HG02973 (cell line): ENCODE data around the gene PPM1H.

Experiments used
- ATAC-seq: cut with Tn5 transposase; IDR thresholded peaks from one replicate; pipeline ENCODE4 v1.9.1; 2021; ENCODE audit warnings: moderate library complexity; ENCODE audit not compliant: unreplicated experiment

PPM1H gene

GRCh38 chr12:62774794-62775193, 160.2 kb downstream of the PPM1H start:
- ATAC-seq, result no peak

DNA sequence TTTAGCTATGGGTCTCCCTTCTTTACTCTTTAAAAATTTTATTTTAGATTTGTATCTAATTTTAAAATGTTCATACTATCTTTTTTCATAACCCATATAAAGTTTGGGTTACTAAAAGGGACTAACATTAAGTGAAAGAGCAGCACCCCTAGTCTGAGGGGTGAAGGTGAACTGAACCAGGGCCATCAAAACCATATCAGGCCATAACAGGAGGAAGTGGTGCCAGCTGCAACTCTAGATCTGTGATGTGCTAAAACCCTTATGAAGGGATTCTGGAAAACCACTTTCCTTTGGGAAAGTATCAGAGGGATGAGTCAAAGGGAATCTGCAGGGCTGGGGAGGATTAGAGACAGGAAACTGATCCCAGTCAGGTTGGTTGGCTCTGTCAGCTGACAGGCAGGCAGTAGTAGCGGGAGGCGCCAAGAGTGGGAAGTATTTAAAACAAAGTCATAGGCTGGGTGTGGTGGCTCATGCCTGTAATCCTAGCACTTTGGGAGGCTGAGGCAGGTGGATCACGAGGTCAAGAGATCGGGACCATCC, 162.5 kb downstream of the PPM1H start:
- ATAC-seq, result no peak

GRCh38 chr12:62771828-62772227, 163.1 kb downstream of the PPM1H start:
- ATAC-seq, result no peak

GRCh38 chr12:62770381-62770780, 164.6 kb downstream of the PPM1H start:
- no peak for ATAC-seq

DNA sequence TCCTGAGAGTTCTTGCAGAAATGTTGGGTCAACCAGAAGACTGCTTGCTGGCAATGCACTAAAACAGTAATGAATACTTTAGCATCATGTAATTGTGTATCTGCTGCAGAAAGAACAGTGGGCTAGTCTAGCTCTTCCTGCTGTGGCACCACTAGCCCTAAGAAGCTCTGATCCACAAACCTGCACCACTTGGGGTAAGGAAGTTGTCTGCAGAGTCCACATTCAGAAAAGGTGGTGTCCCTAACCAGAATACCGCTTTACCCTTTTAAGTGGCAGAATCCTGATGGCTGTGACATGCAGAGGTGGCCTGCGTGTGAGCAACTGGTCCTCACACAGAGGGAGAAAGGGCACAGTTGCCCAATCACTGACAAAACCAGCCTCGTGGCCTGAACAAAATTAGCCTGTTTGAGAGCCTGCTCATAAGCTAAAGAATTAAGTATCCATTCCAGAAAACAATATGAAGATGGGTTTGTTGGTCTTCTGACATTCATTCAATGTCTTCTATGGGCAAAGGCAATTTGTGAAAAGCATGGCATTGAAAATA, 165.8 kb downstream of the PPM1H start:
- ATAC-seq, result no peak

GRCh38 chr12:62767946-62768345, 167.0 kb downstream of the PPM1H start:
- ATAC-seq, result no peak

DNA sequence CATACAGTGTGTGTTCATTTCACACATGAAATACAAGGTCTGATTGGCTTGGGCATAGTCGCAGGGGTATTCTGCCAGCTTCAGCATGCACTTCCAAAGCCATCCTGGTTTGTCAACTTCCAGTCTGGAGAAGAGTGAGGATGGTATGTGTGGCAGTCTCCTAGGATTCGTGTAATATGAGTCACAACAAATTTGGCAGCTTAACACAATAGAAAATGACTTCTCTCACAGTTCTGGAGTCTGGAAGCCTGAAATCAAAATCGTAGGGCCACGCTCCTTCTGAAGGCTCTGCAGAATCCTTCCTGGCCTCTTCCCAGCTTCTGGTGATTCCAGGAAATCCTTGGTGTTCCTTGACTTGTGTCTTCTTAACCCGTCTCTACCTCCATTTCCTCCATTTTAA, 167.5 kb downstream of the PPM1H start:
- ATAC-seq, result no peak

DNA sequence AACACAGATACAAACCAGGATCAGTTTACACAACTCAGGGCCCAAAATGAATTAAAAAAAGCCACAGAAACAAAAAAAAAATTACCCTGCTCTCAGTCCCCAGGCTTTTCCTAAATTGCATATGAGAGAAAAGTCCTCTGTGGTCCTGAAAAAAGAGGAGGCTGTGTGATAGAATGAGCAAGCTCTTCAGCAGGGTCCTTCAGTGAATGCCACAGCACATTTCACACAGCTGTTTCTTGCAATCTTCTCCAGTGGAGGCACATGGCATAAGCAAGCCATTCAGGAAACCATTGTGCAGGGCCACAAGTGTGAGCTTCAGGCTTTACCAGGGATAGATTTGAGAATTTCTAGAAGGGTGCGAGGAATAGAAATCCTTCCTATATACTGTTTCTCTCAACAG, 168.5 kb downstream of the PPM1H start:
- no peak for ATAC-seq

DNA sequence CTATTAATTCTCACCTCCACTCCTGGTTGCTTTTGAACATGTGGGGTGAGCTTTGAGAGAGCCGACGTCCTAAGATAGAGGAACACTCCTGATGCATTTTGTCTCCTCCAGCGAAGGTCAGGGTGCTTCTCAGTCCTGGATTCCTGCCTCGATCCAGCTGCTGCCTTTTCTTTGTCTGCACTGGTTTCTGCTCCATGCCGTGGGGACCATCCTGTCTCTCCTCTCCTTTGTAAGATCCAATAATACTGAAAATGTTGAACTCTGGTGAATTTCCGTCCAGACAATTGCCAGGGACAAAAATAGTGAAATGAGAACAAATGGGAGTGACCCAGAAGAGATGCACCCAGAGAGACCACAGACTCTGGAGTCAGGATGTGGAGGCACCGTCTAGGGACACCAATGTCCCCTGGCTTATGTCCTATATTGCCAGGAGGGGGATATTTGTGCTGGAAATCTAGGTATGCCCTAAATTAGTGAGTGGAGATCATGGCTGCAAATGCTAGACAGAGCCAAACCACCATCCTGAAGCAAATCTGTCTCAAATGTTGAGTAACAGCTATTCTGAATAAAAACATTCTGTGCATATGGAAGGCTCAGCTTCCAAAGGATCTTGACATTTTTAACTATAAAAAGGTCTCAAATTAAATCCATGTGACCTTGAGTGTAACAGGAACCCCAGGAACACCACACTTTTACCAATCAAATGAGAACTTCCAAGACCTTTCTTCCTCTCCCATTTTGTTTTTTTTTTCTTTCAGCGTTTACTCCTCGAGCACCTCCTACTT, 170.9 kb downstream of the PPM1H start:
- no peak for ATAC-seq

GRCh38 chr12:62763312-62763711, 171.6 kb downstream of the PPM1H start:
- no peak for ATAC-seq

DNA sequence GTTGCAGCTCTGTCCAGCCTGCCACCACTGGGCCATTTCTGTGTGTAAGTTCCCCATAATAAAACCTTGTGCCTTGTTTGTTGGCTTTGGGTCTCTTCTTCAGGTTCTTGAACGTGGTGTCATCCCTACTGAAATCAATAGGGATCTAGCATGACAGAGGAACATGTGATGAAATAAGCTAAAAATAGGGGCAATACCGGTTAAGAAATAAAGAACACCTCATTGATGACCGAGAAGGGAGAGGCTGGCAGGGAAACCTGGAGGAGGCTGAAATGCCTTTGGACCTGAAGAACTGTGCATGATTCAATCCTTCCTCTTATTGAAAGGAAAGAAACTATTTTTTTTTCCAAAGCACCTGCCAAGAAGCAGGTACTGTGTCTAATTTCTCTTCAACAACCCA, 172.3 kb downstream of the PPM1H start:
- no peak for ATAC-seq

- no peak for ATAC-seq
Measured at GRCh38 chr12:62761658-62762057, 173.3 kb downstream of the PPM1H start.

DNA sequence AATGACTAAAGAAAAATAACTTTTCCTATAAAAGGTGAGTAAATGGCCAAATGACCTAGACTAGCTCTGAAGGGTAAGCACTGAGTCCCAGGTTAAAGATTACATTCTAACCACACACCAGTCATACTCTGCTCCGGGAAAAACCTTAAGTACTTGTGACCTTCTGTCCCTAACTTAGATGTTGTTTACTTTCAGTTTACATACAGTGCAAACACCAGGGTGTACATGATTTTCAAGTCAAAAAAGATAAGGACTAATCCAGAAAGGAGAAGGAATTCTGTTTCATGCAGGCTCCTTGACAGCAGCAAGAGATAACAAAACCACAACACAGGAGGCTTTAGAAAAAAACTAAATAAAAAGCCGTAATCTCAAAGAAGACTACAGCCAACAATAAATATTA, 174.2 kb downstream of the PPM1H start:
- ATAC-seq, result peak; percentile 99

- ATAC-seq, result peak; percentile 29
Measured at GRCh38 chr12:62760341-62760740, 174.6 kb downstream of the PPM1H start.

DNA sequence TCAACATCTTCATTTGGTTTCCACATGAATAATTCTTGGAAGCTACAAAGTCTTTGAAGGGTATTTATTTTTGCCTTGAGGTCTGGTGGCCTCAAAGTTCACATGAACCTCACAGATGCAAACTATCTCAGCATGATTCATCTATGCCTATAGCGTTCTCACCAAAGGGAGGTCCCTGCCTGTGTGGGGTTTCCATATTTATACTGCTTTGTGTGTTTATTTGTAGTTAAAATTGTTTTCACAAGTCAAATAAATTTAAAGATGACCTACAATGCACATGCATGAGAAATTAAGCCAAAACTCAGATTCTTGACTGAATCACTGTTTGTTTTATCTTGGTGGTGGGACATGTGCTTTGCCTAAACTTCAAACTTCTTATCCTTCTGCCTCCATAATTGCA, 176.7 kb downstream of the PPM1H start:
- no peak for ATAC-seq

DNA sequence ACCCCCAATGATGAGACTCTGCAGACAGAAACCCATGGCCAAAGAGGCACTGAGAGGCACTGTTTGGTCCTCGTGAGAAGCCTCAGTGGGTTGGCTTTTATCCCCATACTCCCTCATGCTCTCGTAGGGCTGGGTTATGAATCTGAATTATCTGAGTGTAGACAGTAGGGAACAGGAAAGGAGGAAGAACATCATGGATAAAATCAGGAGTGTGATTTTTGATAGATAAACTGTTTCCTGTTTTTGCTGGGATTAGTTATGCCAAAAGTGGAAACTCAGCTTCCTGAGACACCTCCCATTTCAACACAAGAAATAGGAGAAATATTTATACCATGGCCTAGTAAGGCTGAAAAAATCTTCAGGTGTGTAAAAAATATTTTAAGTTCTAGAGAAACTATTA, 177.9 kb downstream of the PPM1H start:
- ATAC-seq, result no peak

- ATAC-seq, result no peak
Measured at GRCh38 chr12:62754706-62755105, 180.2 kb downstream of the PPM1H start.

GRCh38 chr12:62751810-62752155, 183.2 kb downstream of the PPM1H start:
- no peak for ATAC-seq

GRCh38 chr12:62750941-62751809, 183.8 kb downstream of the PPM1H start:
- no peak for ATAC-seq

- ATAC-seq, result no peak
Measured at GRCh38 chr12:62749586-62749985, 185.4 kb downstream of the PPM1H start.

DNA sequence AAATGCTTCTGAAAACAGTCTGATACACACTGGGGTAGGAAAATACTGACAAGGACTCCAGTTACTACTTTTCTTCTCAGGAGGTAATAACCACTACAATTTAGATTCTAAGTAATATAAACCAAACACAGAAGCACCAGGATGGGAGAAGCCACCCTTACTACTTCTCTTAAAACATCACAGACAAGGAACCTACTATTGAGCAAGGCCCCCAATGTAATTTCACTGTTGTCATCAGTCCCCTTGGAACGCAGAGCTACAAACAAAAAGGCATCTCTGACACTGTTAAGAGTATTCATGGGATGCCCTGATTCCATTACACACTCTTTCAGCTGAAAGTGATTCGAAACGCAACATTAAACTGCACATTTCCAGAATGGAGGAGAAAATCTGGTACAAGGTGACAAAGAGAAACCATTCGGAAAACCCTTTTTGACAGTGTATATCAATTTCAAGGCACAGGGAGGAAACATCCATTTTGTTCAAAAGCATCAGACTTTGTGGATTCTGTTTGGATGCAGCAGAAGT, 185.9 kb downstream of the PPM1H start:
- ATAC-seq, result no peak
